COLO668 (cell line): ENCODE measurements around the gene BABAM2.
A peak's percentile ranks its signal among the peaks of the same experiment; 100 is the strongest.

Source experiments
- DNase-seq: peaks from one replicate; lab custom pipeline; 2025; ENCODE audit not compliant: unreplicated experiment; lab: John Stamatoyannopoulos, UW

Gene BABAM2

GRCh38 chr2:28338831-28339321 is 448.3 kb downstream of the BABAM2 start:
- DNase-seq: no peak

- DNase-seq: no peak
Observed at GRCh38 chr2:28339516-28340175, 449.1 kb downstream of the BABAM2 start.

GRCh38 chr2:28340312-28341202 is 450.0 kb downstream of the BABAM2 start:
- no peak for DNase-seq

GRCh38 chr2:28341208-28341891 is 450.8 kb downstream of the BABAM2 start:
- no peak for DNase-seq

GRCh38 chr2:28342081-28342967 is 451.8 kb downstream of the BABAM2 start:
- no peak for DNase-seq

- DNase-seq: no peak
Observed at GRCh38 chr2:28343184-28343942, 452.8 kb downstream of the BABAM2 start.

- DNase-seq: no peak
Observed at GRCh38 chr2:28343971-28344715, 453.6 kb downstream of the BABAM2 start.

GRCh38 chr2:28344756-28345373 is 454.3 kb downstream of the BABAM2 start:
- no peak for DNase-seq

GRCh38 chr2:28345619-28346018 is 455.1 kb downstream of the BABAM2 start:
- peak; percentile 9 for DNase-seq

- peak; percentile 30 for DNase-seq
Observed at GRCh38 chr2:28346587-28346986, 456.1 kb downstream of the BABAM2 start.

- no peak for DNase-seq
Observed at GRCh38 chr2:28347193-28347592, 456.7 kb downstream of the BABAM2 start.

- no peak for DNase-seq
Observed at GRCh38 chr2:28347596-28347995, 457.1 kb downstream of the BABAM2 start.

GRCh38 chr2:28348149-28348567 is 457.6 kb downstream of the BABAM2 start:
- no peak for DNase-seq

GRCh38 chr2:28348921-28349320 is 458.4 kb downstream of the BABAM2 start:
- DNase-seq: no peak

GRCh38 chr2:28349546-28350165 is 459.1 kb downstream of the BABAM2 start:
- no peak for DNase-seq

GRCh38 chr2:28350196-28350595 is 459.7 kb downstream of the BABAM2 start:
- no peak for DNase-seq

GRCh38 chr2:28350791-28351285 is 460.3 kb downstream of the BABAM2 start:
- no peak for DNase-seq

GRCh38 chr2:28351621-28352020 is 461.1 kb downstream of the BABAM2 start:
- DNase-seq: no peak
